CD4-positive, alpha-beta memory T cell (primary cell): ENCODE results near the gene LILRA5. TPM values are rescaled to one million over a fixed set of nuclear protein-coding genes. Genes with fewer than 3 reads are reported as not detected.
A peak's percentile ranks its signal among the peaks of the same experiment; 100 is the strongest.

ENCODE experiments used
- CTCF ChIA-PET: fragments of 350-600 bp; sonication (Branson Sonifier 250); formaldehyde crosslinking; loops from one replicate; lab custom pipeline; 2021; ENCODE audit warnings: inconsistent platforms; ENCODE audit not compliant: partially characterized antibody; lab: Charles Lee
- POLR2A ChIA-PET: fragments of 350-600 bp; sonication (Branson Sonifier 250); formaldehyde crosslinking; loops from one replicate; lab custom pipeline; 2021; ENCODE audit not compliant: partially characterized antibody; lab: Charles Lee
- DNase-seq, 5 donors: peaks; one replicate each; pipeline versions ENCODE4 v3.0.0 to v3.0.0-alpha.2; 2020 to 2022; ENCODE audit warnings: mixed read lengths in 1 of 5
- H3K27ac ChIP-seq: one replicate; pipeline ENCODE4 v1.7.0; 2013; ENCODE audit warnings: low read depth, low read length
- H3K27me3 ChIP-seq: 2 replicates; pipeline ENCODE4 v1.7.0; 2013; ENCODE audit warnings: mild to moderate bottlenecking, low read length, moderate library complexity; ENCODE audit not compliant: insufficient read depth
- H3K36me3 ChIP-seq: 2 replicates; pipeline ENCODE4 v1.7.0; 2013; ENCODE audit warnings: mild to moderate bottlenecking, low read length, moderate library complexity; ENCODE audit not compliant: insufficient read depth
- H3K4me1 ChIP-seq: 2 replicates; pipeline ENCODE4 v1.7.0; 2013; ENCODE audit warnings: mild to moderate bottlenecking, low read length, moderate library complexity; ENCODE audit not compliant: insufficient read depth
- H3K4me3 ChIP-seq, 2 donors: one replicate each; pipeline ENCODE4 v1.7.0; 2013; ENCODE audit warnings: low read length in 2 of 2, mild to moderate bottlenecking in 1 of 2
- H3K9me3 ChIP-seq, 2 donors: one replicate each; pipeline ENCODE4 v1.7.0; 2013; ENCODE audit warnings: low read length in 2 of 2, control low read depth in 1 of 2; ENCODE audit not compliant: control insufficient read depth in 1 of 2
- H3K27ac Mint-ChIP-seq, 7 donors: one replicate each; pipeline ENCODE4 v1.8.0; 2020 to 2021; ENCODE audit warnings: mixed read lengths in 7 of 7, mild to moderate bottlenecking in 6 of 7, inconsistent platforms in 3 of 7, moderate library complexity in 3 of 7
- H3K27me3 Mint-ChIP-seq, 2 donors: one replicate each; pipeline ENCODE4 v1.8.0; 2020 to 2021; ENCODE audit warnings: mixed read lengths in 2 of 2
- H3K36me3 Mint-ChIP-seq, 2 donors: one replicate each; pipeline ENCODE4 v1.8.0; 2020 to 2021; ENCODE audit warnings: mixed read lengths in 2 of 2, inconsistent platforms in 1 of 2, mild to moderate bottlenecking in 1 of 2
- H3K4me1 Mint-ChIP-seq, 4 donors: one replicate each; pipeline ENCODE4 v1.8.0; 2020 to 2021; ENCODE audit warnings: mixed read lengths in 4 of 4, mild to moderate bottlenecking in 1 of 4
- H3K4me3 Mint-ChIP-seq, 8 donors: one replicate each; pipeline ENCODE4 v1.8.0; 2020 to 2021; ENCODE audit warnings: mixed read lengths in 8 of 8, mild to moderate bottlenecking in 7 of 8, moderate library complexity in 6 of 8, inconsistent platforms in 3 of 8
- H3K9me3 Mint-ChIP-seq, 8 donors: one replicate each; pipeline ENCODE4 v1.8.0; 2020 to 2021; ENCODE audit warnings: mixed read lengths in 8 of 8, mild to moderate bottlenecking in 5 of 8, inconsistent platforms in 3 of 8, moderate library complexity in 1 of 8
- intact Hi-C: fragments of 100-400 bp; cut with micrococcal nuclease; formaldehyde crosslinking; loops from one replicate; pipeline ENCODE4 v1.15.1; 2023
- polyA plus RNA-seq, 2 donors: library from polyadenylated mRNA; unstranded; fragments of 300-500 nt; fragmentation: Illumina TruSeq; gene quantifications; one replicate each; pipeline ENCODE4 v1.2.3, GENCODE V29; 2021
- total RNA-seq, 2 experiments: library from RNA; stranded (reverse); gene quantifications; one replicate each; pipeline ENCODE4 v1.2.3, GENCODE V29; 2021

The LILRA5 gene
- total and polyA plus RNA-seq, 4 experiments from 2014 or later, result 0.36 to 0.38 TPM; not detected in 2

- Mint-ChIP-seq H3K9me3 (no peaks in the 10 kb centered on the region), H3K4me3 (no peak overlapping the region), H3K4me1 (peaks cover 13 to 28% (median 17%) of the 10 kb centered on the region in 4 donors), H3K27me3 (peaks cover 9 to 14% of the 10 kb centered on the region in 2 donors), H3K27ac (no peak overlapping the region), H3K36me3 (no peaks in the 10 kb centered on the region)
- DNase-seq, result no peak
- ChIA-PET POLR2A (no interaction called here), CTCF (no interaction called here)
- H3K4me3 ChIP-seq, result no peak overlapping the region
- no peaks in the 10 kb centered on the region for H3K36me3 ChIP-seq
- intact Hi-C loops, result no loop called here
- no peaks in the 10 kb centered on the region for H3K9me3 ChIP-seq
- H3K27ac ChIP-seq, result no peak overlapping the region
- no peaks in the 10 kb centered on the region for H3K27me3 ChIP-seq
- peaks cover 18% of the 10 kb centered on the region for H3K4me1 ChIP-seq
These were observed 5.5 kb downstream of the LILRA5 start for GRCh38 chr19:54307389-54308020.

- no peaks in the 10 kb centered on the region for H3K36me3 Mint-ChIP-seq
- no peak overlapping the region for H3K27ac ChIP-seq
- H3K27me3 ChIP-seq, result no peaks in the 10 kb centered on the region
- intact Hi-C loops, result no loop called here
- ChIA-PET POLR2A (no interaction called here), CTCF (no interaction called here)
- no peak overlapping the region for H3K27ac Mint-ChIP-seq
- H3K9me3 ChIP-seq, result no peaks in the 10 kb centered on the region
- H3K9me3 Mint-ChIP-seq, result no peaks in the 10 kb centered on the region
- H3K4me1 Mint-ChIP-seq, result peaks cover 12 to 28% (median 17%) of the 10 kb centered on the region in 4 donors
- H3K4me3 Mint-ChIP-seq, result peak overlapping the region in 1 of 8 donors; percentile 13
- no peak overlapping the region for H3K4me3 ChIP-seq
- H3K36me3 ChIP-seq, result no peaks in the 10 kb centered on the region
- no peak for DNase-seq
- peaks cover 6 to 8% of the 10 kb centered on the region in 2 donors for H3K27me3 Mint-ChIP-seq
- H3K4me1 ChIP-seq, result peaks cover 18% of the 10 kb centered on the region
These were observed 7.8 kb downstream of the LILRA5 start for GRCh38 chr19:54305141-54305540.

DNA sequence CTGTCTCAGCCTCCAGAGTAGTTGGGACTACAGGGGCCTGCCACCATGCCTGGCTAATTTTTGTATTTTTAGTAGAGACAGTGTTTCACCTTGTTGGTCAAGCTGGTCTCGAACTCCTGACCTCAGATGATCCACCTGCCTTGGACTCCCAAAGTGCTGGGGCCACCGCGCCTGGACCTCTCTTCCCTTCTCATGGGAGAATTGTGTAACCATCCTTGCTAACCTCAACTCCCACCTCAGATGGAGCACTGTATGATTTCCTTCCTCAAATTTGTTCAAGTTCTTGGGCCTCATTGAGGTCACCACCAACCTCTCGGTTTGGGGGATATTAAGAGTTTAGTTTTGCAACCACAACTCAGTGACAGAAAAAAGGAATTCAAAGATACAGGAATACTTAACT is 10.7 kb downstream of the LILRA5 start:
- Mint-ChIP-seq H3K4me3 (no peak overlapping the region), H3K9me3 (no peaks in the 10 kb centered on the region), H3K4me1 (peaks cover 12 to 28% (median 17%) of the 10 kb centered on the region in 4 donors), H3K27me3 (peaks cover 6 to 7% of the 10 kb centered on the region in 2 donors), H3K36me3 (no peaks in the 10 kb centered on the region), H3K27ac (no peak overlapping the region)
- Histone ChIP-seq H3K4me1 (peaks cover 18% of the 10 kb centered on the region), H3K4me3 (no peak overlapping the region), H3K27me3 (no peaks in the 10 kb centered on the region), H3K9me3 (no peaks in the 10 kb centered on the region), H3K36me3 (no peaks in the 10 kb centered on the region), H3K27ac (no peak overlapping the region)
- ChIA-PET CTCF (no interaction called here), POLR2A (interaction anchor here (0.7 kb wide), 1 partner anchor 86 kb away, joined by 4 read pairs; no protein-coding TSS in a partner anchor)
- DNase-seq, result no peak
- intact Hi-C loops, result no loop called here

- Histone ChIP-seq H3K4me1 (peaks cover 7% of the 10 kb centered on the region), H3K27me3 (no peaks in the 10 kb centered on the region), H3K36me3 (no peaks in the 10 kb centered on the region), H3K27ac (no peak overlapping the region), H3K4me3 (no peak overlapping the region), H3K9me3 (no peaks in the 10 kb centered on the region)
- intact Hi-C loops, result no loop called here
- no peak for DNase-seq
- Mint-ChIP-seq H3K9me3 (peaks cover 0 to 1% (median 0%) of the 10 kb centered on the region in 8 donors), H3K4me3 (no peak overlapping the region), H3K27me3 (peaks cover 6% of the 10 kb centered on the region in 2 donors), H3K27ac (no peak overlapping the region), H3K36me3 (no peaks in the 10 kb centered on the region), H3K4me1 (peaks cover 5 to 14% (median 11%) of the 10 kb centered on the region in 4 donors)
- POLR2A ChIA-PET, result no interaction called here
- CTCF ChIA-PET, result no interaction called here
These were observed 13.5 kb downstream of the LILRA5 start for GRCh38 chr19:54299515-54299914.

DNA sequence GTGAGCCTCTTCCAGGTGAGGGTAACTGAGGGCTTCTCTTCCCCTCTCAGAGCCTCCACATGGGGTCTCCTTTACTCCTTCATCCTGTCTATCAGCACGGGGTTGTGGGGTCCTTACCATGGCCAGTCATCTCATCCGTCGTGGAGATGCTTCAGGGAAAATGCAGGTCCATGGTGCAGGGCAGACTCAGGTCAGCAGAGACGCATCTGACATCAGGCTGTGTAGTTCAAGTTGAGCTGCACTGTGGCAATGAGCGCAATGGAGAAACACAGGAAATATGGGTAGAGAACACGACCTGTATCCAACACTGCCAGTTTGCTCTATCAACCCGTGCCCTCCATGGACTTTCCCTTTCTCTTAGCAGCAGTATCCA is 13.9 kb downstream of the LILRA5 start:
- Histone ChIP-seq H3K36me3 (no peaks in the 10 kb centered on the region), H3K27ac (no peak overlapping the region), H3K27me3 (no peaks in the 10 kb centered on the region), H3K4me1 (peaks cover 3% of the 10 kb centered on the region), H3K4me3 (no peak overlapping the region), H3K9me3 (no peaks in the 10 kb centered on the region)
- intact Hi-C loops, result no loop called here
- CTCF ChIA-PET, result no interaction called here
- no peak overlapping the region for H3K27ac Mint-ChIP-seq
- POLR2A ChIA-PET, result no interaction called here
- H3K4me1 Mint-ChIP-seq, result peaks cover 3 to 10% (median 7%) of the 10 kb centered on the region in 4 donors
- H3K36me3 Mint-ChIP-seq, result no peaks in the 10 kb centered on the region
- H3K4me3 Mint-ChIP-seq, result no peak overlapping the region
- peaks cover 6% of the 10 kb centered on the region in 2 donors for H3K27me3 Mint-ChIP-seq
- H3K9me3 Mint-ChIP-seq, result peaks cover 0 to 1% (median 0%) of the 10 kb centered on the region in 8 donors
- no peak for DNase-seq

GRCh38 chr19:54298357-54299125 is 14.4 kb downstream of the LILRA5 start:
- Histone ChIP-seq H3K4me1 (no peaks in the 10 kb centered on the region), H3K36me3 (no peaks in the 10 kb centered on the region), H3K9me3 (no peaks in the 10 kb centered on the region), H3K27me3 (no peaks in the 10 kb centered on the region), H3K4me3 (no peak overlapping the region), H3K27ac (no peak overlapping the region)
- Mint-ChIP-seq H3K4me1 (peaks cover under 1 to 4% (median 2%) of the 10 kb centered on the region in 4 donors), H3K9me3 (peaks cover 0 to 2% (median 0%) of the 10 kb centered on the region in 8 donors), H3K4me3 (no peak overlapping the region), H3K27ac (no peak overlapping the region), H3K36me3 (no peaks in the 10 kb centered on the region), H3K27me3 (peaks cover 7% of the 10 kb centered on the region in 2 donors)
- POLR2A ChIA-PET, result no interaction called here
- intact Hi-C loops, result no loop called here
- no peak for DNase-seq
- CTCF ChIA-PET, result no interaction called here

DNA sequence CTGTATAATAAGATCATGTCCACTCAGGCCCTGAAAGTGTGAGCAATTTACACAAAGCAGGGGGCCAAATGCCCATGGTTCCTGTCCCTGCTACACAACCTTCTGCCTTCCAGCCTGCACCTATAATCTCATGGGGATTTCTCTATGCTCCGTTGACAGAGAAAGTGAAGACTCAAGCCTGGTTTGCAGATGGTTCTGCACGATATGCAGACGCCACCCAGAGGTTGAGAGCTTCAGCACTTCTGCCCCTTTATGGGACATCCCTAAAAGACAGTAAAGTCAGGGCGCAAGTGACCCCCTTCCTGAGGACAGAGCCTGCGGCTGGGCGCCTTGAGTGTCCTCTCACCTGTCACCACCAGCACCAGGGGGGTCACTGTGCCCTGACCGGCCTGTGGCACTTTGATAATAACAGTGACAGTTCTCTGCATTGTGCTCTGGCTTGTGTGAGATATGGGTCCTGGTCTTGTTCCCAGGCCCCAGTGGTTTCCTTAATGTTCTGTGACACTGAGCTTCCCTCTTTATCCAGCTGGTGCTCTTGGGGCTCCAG is 15.1 kb downstream of the LILRA5 start:
- intact Hi-C loops, result no loop called here
- peaks cover 3 to 5% (median 4%) of the 10 kb centered on the region in 4 donors for H3K4me1 Mint-ChIP-seq

More for the DNA sequence above, 15.1 kb downstream of the LILRA5 start:
- POLR2A ChIA-PET, result no interaction called here
- Histone ChIP-seq H3K36me3 (no peaks in the 10 kb centered on the region), H3K4me3 (no peak overlapping the region), H3K9me3 (no peaks in the 10 kb centered on the region), H3K27me3 (no peaks in the 10 kb centered on the region), H3K27ac (no peak overlapping the region), H3K4me1 (no peaks in the 10 kb centered on the region)
- CTCF ChIA-PET, result no interaction called here
- H3K36me3 Mint-ChIP-seq, result no peaks in the 10 kb centered on the region
- DNase-seq, result no peak
- no peak overlapping the region for H3K4me3 Mint-ChIP-seq
- H3K9me3 Mint-ChIP-seq, result peaks cover 0 to 4% (median 0%) of the 10 kb centered on the region in 8 donors
- peaks cover 12% of the 10 kb centered on the region in 2 donors for H3K27me3 Mint-ChIP-seq
- no peak overlapping the region for H3K27ac Mint-ChIP-seq
